Tibial nerve (tissue), 4 donors: ENCODE measurements around the gene CFAP47.

Source experiments
- CTCF ChIP-seq, 5 experiments: fragments of 200-600 bp in 3 of 5; fragments of 450-650 bp in 2 of 5; sonication (generic) in 3 of 5; IDR thresholded peaks; one replicate each; pipeline ENCODE4 v1.5.1; 2016 to 2019; ENCODE audit warnings: antibody characterized with exemption in 5 of 5, mild to moderate bottlenecking in 3 of 5, moderate library complexity in 2 of 5
- EP300 ChIP-seq, 2 donors: sonication (generic); formaldehyde crosslinking; IDR thresholded peaks; one replicate each; pipeline ENCODE4 v1.6.1; 2017; ENCODE audit warnings: antibody characterized with exemption in 2 of 2, mild to moderate bottlenecking in 1 of 2

GRCh38 chrX:36383495-36383894, 464.0 kb downstream of the CFAP47 start:
- TF ChIP-seq CTCF (IDR thresholded peaks at IDR 0.05) (no peak), EP300 (IDR thresholded peaks at IDR 0.05) (no peak)
